Liver (tissue), 9 donors: ENCODE data around the gene FCGR3A. TPM values are rescaled to one million over a fixed set of nuclear protein-coding genes. Genes with fewer than 3 reads are reported as not detected.

Source experiments
- DNase-seq: peaks from one replicate; pipeline ENCODE4 v3.0.0-alpha.2; 2017; ENCODE audit warnings: low spot score
- H3K27ac ChIP-seq, 2 donors: one replicate each; pipeline ENCODE4 v1.7.0; 2013; ENCODE audit warnings: inconsistent platforms in 2 of 2, low read length in 2 of 2, control low read depth in 1 of 2, low read depth in 1 of 2, mild to moderate bottlenecking in 1 of 2
- H3K27me3 ChIP-seq, 4 donors: one replicate each; pipeline versions ENCODE4 v1.6.1 to v1.7.0; 2013; ENCODE audit warnings: low read length in 3 of 4, inconsistent platforms in 1 of 4, mild to moderate bottlenecking in 1 of 4, moderate library complexity in 1 of 4; ENCODE audit not compliant: control insufficient read depth in 4 of 4, insufficient read depth in 4 of 4
- H3K36me3 ChIP-seq, 4 donors: one replicate each; pipeline versions ENCODE4 v1.6.1 to v1.7.0; 2013; ENCODE audit warnings: low read length in 3 of 4, mild to moderate bottlenecking in 3 of 4, low read depth in 1 of 4, moderate library complexity in 1 of 4; ENCODE audit not compliant: control insufficient read depth in 4 of 4, insufficient read depth in 3 of 4
- H3K4me1 ChIP-seq, 4 donors: one replicate each; pipeline versions ENCODE4 v1.6.1 to v1.7.0; 2013; ENCODE audit warnings: low read length in 3 of 4, mild to moderate bottlenecking in 3 of 4, moderate library complexity in 1 of 4; ENCODE audit not compliant: control insufficient read depth in 4 of 4, insufficient read depth in 4 of 4
- H3K4me3 ChIP-seq, 3 donors: one replicate each; pipeline versions ENCODE4 v1.6.1 to v1.7.0; 2013; ENCODE audit warnings: low read length in 3 of 3, control low read depth in 1 of 3, low read depth in 1 of 3, mild to moderate bottlenecking in 1 of 3
- H3K9ac ChIP-seq, 2 donors: one replicate each; pipeline ENCODE4 v1.7.0; 2013; ENCODE audit warnings: low read length in 2 of 2, mild to moderate bottlenecking in 2 of 2, moderate library complexity in 2 of 2, control low read depth in 1 of 2, low read depth in 1 of 2
- H3K9me3 ChIP-seq, 4 donors: one replicate each; pipeline versions ENCODE4 v1.6.1 to v1.7.0; 2013; ENCODE audit warnings: low read length in 3 of 4; ENCODE audit not compliant: control insufficient read depth in 4 of 4
- EGR1 ChIP-seq, 2 donors: IDR thresholded peaks; 2 replicates each; pipeline ENCODE4 v1.6.1; 2016 to 2018; ENCODE audit warnings: antibody characterized with exemption in 2 of 2, low read depth in 2 of 2
- FOXA1 ChIP-seq: IDR thresholded peaks from 2 replicates; pipeline ENCODE4 v1.6.1; 2016; ENCODE audit warnings: antibody characterized with exemption
- FOXA2 ChIP-seq: IDR thresholded peaks from 2 replicates; pipeline ENCODE4 v1.6.1; 2016; ENCODE audit warnings: antibody characterized with exemption
- GABPA ChIP-seq, 2 donors: IDR thresholded peaks in 1 of 2; conservative IDR thresholded peaks in 1 of 2; 2 replicates each; pipeline ENCODE4 v1.6.1; 2016; ENCODE audit warnings: antibody characterized with exemption in 2 of 2, mild to moderate bottlenecking in 1 of 2, moderate library complexity in 1 of 2
- HNF4A ChIP-seq, 2 donors: conservative IDR thresholded peaks; 2 replicates each; pipeline ENCODE4 v1.6.1; 2016; ENCODE audit warnings: antibody characterized with exemption in 2 of 2, mild to moderate bottlenecking in 2 of 2
- HNF4G ChIP-seq: IDR thresholded peaks from 2 replicates; pipeline ENCODE4 v1.6.1; 2016; ENCODE audit warnings: antibody characterized with exemption
- JUND ChIP-seq, 2 donors: IDR thresholded peaks; 2 replicates each; pipeline ENCODE4 v1.6.1; 2016; ENCODE audit warnings: antibody characterized with exemption in 2 of 2
- NR2F2 ChIP-seq: IDR thresholded peaks from 2 replicates; pipeline ENCODE4 v1.6.1; 2016; ENCODE audit warnings: antibody characterized with exemption
- RAD21 ChIP-seq, 2 donors: IDR thresholded peaks; 2 replicates each; pipeline ENCODE4 v1.6.1; 2016; ENCODE audit warnings: antibody characterized with exemption in 2 of 2, mild to moderate bottlenecking in 2 of 2
- RXRA ChIP-seq, 2 donors: IDR thresholded peaks; 2 replicates each; pipeline ENCODE4 v1.6.1; 2017 to 2018; ENCODE audit warnings: antibody characterized with exemption in 2 of 2, mild to moderate bottlenecking in 1 of 2
- SP1 ChIP-seq: IDR thresholded peaks from 2 replicates; pipeline ENCODE4 v1.6.1; 2018; ENCODE audit warnings: antibody characterized with exemption, mild to moderate bottlenecking
- TAF1 ChIP-seq: conservative IDR thresholded peaks from 2 replicates; pipeline ENCODE4 v1.6.1; 2016; ENCODE audit warnings: antibody characterized with exemption, mild to moderate bottlenecking
- YY1 ChIP-seq: IDR thresholded peaks from 2 replicates; pipeline ENCODE4 v1.6.1; 2016; ENCODE audit warnings: antibody characterized with exemption, mild to moderate bottlenecking
- WGBS: extraction: QIAGEN DNeasy Blood & Tissue Kit; methylation state at CpG from one replicate; pipeline ENCODE4 v1.1.7; 2013; 5-methylcytosine and 5-hydroxymethylcytosine counted together
- polyA plus RNA-seq, 2 donors: library from polyadenylated mRNA; stranded (reverse) in 1 of 2; unstranded in 1 of 2; fragments of 200-250 nt in 1 of 2; fragments of >200 nt in 1 of 2; fragmentation: Nextera tagmentation in 1 of 2; extraction: Ambion mirVana in 1 of 2; gene quantifications; one replicate each; pipeline versions ENCODE4 v1.2.1 to v1.2.3, GENCODE V29; 2013 to 2015
- total RNA-seq, 2 donors: library from RNA; depleted of rRNA; stranded (reverse); fragments of >200 nt; gene quantifications; one replicate each; pipeline ENCODE4 v1.2.3, GENCODE V29; 2014
- TF ChIP-seq, protein P1 (sequence below): IDR thresholded peaks from 2 replicates; pipeline ENCODE4 v1.6.1; 2016; ENCODE audit warnings: antibody characterized with exemption
- TF ChIP-seq, protein P2 (sequence below): fragments of 150-350 bp; IDR thresholded peaks from 2 replicates; pipeline ENCODE4 v1.5.1; 2017; ENCODE audit warnings: improper control_type of control experiment, low read depth, low read length; ENCODE audit not compliant: missing input control
- TF ChIP-seq, protein P3 (sequence below): IDR thresholded peaks from 2 replicates; pipeline ENCODE4 v1.6.1; 2016; ENCODE audit warnings: antibody characterized with exemption, mild to moderate bottlenecking
- TF ChIP-seq, protein P4 (sequence below): IDR thresholded peaks from 2 replicates; pipeline ENCODE4 v1.6.1; 2016; ENCODE audit warnings: antibody characterized with exemption
- TF ChIP-seq, protein P5 (sequence below): IDR thresholded peaks from 2 replicates; pipeline ENCODE4 v1.6.1; 2016; ENCODE audit warnings: antibody characterized with exemption
- donor health status: healthy.
- donor health status: healthy.
- donor health status: healthy.
- donor health status: healthy.
- donor health status: healthy.

The FCGR3A gene
- total and polyA plus RNA-seq, 4 donors = 9.8 to 70.1 (median 49.2) TPM

DNA sequence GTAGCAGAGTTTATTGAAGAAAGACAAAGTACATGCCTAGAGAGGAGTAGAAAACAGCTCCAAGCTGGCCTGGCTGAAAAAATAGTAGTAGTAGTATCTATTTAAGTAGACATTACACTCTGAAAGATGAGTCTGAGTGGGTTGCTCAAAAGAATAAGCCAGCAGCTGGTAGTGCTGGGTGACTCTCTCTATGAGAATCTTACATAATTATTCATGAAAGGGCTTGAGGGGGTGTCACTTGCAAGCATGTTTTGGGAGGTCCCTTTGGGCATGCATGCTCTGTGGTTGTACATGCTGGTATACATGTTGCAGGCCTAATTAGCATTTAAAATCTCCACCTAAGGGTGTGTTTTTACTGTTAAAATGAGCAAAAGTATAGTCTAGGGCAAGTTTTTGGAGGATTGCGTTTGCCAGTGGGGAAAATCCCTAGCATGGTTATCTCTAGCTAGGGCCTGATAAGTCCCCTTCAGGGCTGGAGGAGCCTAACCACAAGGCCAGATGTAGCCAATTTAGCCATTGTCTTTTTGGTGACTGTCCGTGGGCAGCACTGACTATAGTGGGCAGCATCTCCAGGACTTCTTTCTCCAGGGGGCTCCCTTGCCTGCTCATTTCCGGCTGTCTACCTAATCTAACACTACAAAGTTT lies 55.4 kb downstream of the FCGR3A start:
- Histone ChIP-seq H3K4me1 (no peaks in the 10 kb centered on the region), H3K4me3 (no peak overlapping the region), H3K27ac (no peak overlapping the region), H3K27me3 (peaks cover 0 to 7% (median 0%) of the 10 kb centered on the region in 4 donors), H3K36me3 (no peaks in the 10 kb centered on the region), H3K9ac (no peak overlapping the region), H3K9me3 (no peaks in the 10 kb centered on the region)
- 69% methylated on average over 3 of the region's 3 CpGs for WGBS
- DNase-seq = no peak
- TF ChIP-seq, protein P1, sequence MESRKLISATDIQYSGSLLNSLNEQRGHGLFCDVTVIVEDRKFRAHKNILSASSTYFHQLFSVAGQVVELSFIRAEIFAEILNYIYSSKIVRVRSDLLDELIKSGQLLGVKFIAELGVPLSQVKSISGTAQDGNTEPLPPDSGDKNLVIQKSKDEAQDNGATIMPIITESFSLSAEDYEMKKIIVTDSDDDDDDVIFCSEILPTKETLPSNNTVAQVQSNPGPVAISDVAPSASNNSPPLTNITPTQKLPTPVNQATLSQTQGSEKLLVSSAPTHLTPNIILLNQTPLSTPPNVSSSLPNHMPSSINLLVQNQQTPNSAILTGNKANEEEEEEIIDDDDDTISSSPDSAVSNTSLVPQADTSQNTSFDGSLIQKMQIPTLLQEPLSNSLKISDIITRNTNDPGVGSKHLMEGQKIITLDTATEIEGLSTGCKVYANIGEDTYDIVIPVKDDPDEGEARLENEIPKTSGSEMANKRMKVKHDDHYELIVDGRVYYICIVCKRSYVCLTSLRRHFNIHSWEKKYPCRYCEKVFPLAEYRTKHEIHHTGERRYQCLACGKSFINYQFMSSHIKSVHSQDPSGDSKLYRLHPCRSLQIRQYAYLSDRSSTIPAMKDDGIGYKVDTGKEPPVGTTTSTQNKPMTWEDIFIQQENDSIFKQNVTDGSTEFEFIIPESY = no peak
- TF ChIP-seq FOXA1 (no peak), TAF1 (no peak), EGR1 (IDR thresholded peaks at IDR 0.05; ENCODE audit: low read depth in 2 of 2) (no peak), YY1 (no peak), GABPA (IDR thresholded peaks at IDR 0.05 in 1 of 2, conservative IDR thresholded peaks at IDR 0.05 in 1 of 2) (no peak), NR2F2 (no peak), RXRA (IDR thresholded peaks at IDR 0.05) (no peak), JUND (IDR thresholded peaks at IDR 0.05) (no peak), HNF4A (conservative IDR thresholded peaks at IDR 0.05) (no peak), FOXA2 (no peak), RAD21 (IDR thresholded peaks at IDR 0.05) (no peak), HNF4G (no peak), SP1 (no peak)
- TF ChIP-seq, protein P2, sequence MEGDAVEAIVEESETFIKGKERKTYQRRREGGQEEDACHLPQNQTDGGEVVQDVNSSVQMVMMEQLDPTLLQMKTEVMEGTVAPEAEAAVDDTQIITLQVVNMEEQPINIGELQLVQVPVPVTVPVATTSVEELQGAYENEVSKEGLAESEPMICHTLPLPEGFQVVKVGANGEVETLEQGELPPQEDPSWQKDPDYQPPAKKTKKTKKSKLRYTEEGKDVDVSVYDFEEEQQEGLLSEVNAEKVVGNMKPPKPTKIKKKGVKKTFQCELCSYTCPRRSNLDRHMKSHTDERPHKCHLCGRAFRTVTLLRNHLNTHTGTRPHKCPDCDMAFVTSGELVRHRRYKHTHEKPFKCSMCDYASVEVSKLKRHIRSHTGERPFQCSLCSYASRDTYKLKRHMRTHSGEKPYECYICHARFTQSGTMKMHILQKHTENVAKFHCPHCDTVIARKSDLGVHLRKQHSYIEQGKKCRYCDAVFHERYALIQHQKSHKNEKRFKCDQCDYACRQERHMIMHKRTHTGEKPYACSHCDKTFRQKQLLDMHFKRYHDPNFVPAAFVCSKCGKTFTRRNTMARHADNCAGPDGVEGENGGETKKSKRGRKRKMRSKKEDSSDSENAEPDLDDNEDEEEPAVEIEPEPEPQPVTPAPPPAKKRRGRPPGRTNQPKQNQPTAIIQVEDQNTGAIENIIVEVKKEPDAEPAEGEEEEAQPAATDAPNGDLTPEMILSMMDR = no peak
- TF ChIP-seq, protein P3, sequence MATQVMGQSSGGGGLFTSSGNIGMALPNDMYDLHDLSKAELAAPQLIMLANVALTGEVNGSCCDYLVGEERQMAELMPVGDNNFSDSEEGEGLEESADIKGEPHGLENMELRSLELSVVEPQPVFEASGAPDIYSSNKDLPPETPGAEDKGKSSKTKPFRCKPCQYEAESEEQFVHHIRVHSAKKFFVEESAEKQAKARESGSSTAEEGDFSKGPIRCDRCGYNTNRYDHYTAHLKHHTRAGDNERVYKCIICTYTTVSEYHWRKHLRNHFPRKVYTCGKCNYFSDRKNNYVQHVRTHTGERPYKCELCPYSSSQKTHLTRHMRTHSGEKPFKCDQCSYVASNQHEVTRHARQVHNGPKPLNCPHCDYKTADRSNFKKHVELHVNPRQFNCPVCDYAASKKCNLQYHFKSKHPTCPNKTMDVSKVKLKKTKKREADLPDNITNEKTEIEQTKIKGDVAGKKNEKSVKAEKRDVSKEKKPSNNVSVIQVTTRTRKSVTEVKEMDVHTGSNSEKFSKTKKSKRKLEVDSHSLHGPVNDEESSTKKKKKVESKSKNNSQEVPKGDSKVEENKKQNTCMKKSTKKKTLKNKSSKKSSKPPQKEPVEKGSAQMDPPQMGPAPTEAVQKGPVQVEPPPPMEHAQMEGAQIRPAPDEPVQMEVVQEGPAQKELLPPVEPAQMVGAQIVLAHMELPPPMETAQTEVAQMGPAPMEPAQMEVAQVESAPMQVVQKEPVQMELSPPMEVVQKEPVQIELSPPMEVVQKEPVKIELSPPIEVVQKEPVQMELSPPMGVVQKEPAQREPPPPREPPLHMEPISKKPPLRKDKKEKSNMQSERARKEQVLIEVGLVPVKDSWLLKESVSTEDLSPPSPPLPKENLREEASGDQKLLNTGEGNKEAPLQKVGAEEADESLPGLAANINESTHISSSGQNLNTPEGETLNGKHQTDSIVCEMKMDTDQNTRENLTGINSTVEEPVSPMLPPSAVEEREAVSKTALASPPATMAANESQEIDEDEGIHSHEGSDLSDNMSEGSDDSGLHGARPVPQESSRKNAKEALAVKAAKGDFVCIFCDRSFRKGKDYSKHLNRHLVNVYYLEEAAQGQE = no peak
- TF ChIP-seq, protein P4, sequence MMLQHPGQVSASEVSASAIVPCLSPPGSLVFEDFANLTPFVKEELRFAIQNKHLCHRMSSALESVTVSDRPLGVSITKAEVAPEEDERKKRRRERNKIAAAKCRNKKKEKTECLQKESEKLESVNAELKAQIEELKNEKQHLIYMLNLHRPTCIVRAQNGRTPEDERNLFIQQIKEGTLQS = no peak
- TF ChIP-seq, protein P5, sequence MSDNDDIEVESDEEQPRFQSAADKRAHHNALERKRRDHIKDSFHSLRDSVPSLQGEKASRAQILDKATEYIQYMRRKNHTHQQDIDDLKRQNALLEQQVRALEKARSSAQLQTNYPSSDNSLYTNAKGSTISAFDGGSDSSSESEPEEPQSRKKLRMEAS = no peak
